Smooth muscle cell (in vitro differentiated cells): ENCODE results near the gene SEL1L3. TPM values are rescaled to one million over a fixed set of nuclear protein-coding genes. Genes with fewer than 3 reads are reported as not detected.

Source experiments
- DNase-seq: peaks from one replicate; lab custom pipeline; 2025; ENCODE audit not compliant: unreplicated experiment; lab: John Stamatoyannopoulos, UW
- H2AFZ ChIP-seq: fragments of 200-600 bp; sonication (generic); 2 replicates; pipeline ENCODE4 v1.6.0; 2016; ENCODE audit warnings: antibody characterized with exemption, low read depth, mild to moderate bottlenecking
- H3F3A ChIP-seq: fragments of 200-600 bp; sonication (generic); 2 replicates; pipeline ENCODE4 v1.6.0; 2017; ENCODE audit warnings: antibody characterized with exemption, low read depth
- H3K27ac ChIP-seq: fragments of 200-600 bp; sonication (generic); 2 replicates; pipeline ENCODE4 v1.5.1; 2016; ENCODE audit warnings: low read depth, mild to moderate bottlenecking
- H3K27me3 ChIP-seq: fragments of 200-600 bp; sonication (generic); 2 replicates; pipeline ENCODE4 v1.6.1; 2016; ENCODE audit warnings: low read depth, mild to moderate bottlenecking
- H3K36me3 ChIP-seq: fragments of 200-600 bp; sonication (generic); 2 replicates; pipeline ENCODE4 v1.5.1; 2016; ENCODE audit warnings: low read depth
- H3K4me1 ChIP-seq: fragments of 200-600 bp; sonication (generic); 2 replicates; pipeline ENCODE4 v1.5.1; 2016; ENCODE audit warnings: low read depth
- H3K4me2 ChIP-seq: fragments of 200-600 bp; sonication (generic); 2 replicates; pipeline ENCODE4 v1.6.0; 2016; ENCODE audit warnings: mild to moderate bottlenecking
- H3K4me3 ChIP-seq: fragments of 200-600 bp; sonication (generic); 2 replicates; pipeline ENCODE4 v1.5.1; 2016; ENCODE audit warnings: mild to moderate bottlenecking
- H3K79me2 ChIP-seq: fragments of 200-600 bp; sonication (generic); 2 replicates; pipeline ENCODE4 v1.6.0; 2016; ENCODE audit warnings: low read depth, mild to moderate bottlenecking
- H3K9ac ChIP-seq: fragments of 200-600 bp; sonication (generic); 2 replicates; pipeline ENCODE4 v1.6.0; 2016; ENCODE audit warnings: low read depth
- H3K9me3 ChIP-seq: fragments of 200-600 bp; sonication (generic); replicated peaks from 2 replicates; pipeline ENCODE4 v1.5.1; 2016; ENCODE audit warnings: low read depth
- H4K20me1 ChIP-seq: fragments of 200-600 bp; sonication (generic); 2 replicates; pipeline ENCODE4 v1.6.0; 2016; ENCODE audit warnings: low read depth
- WGBS: methylation state at CpG from one replicate; pipeline ENCODE4 v1.1.7; 2016; ENCODE audit warnings: low lambda C conversion rate; 5-methylcytosine and 5-hydroxymethylcytosine counted together
- polyA plus RNA-seq: library from polyadenylated mRNA; unstranded; fragments of >200 nt; fragmentation: Nextera tagmentation; extraction: Ambion mirVana; gene quantifications from 2 replicates; pipeline ENCODE4 v1.2.1, GENCODE V29; 2016
- total RNA-seq: library from RNA; depleted of rRNA; stranded (reverse); fragments of >200 nt; gene quantifications from 2 replicates; pipeline ENCODE4 v1.2.3, GENCODE V29; 2014
- TF ChIP-seq, protein P1 (sequence below): fragments of 200-600 bp; sonication (generic); IDR thresholded peaks from 2 replicates; pipeline ENCODE4 v1.5.1; 2017; ENCODE audit warnings: borderline replicate concordance, mild to moderate bottlenecking, antibody characterized with exemption; ENCODE audit not compliant: insufficient read depth, poor library complexity, severe bottlenecking

SEL1L3 gene
- total and polyA plus RNA-seq, 2 experiments from 2014 or later: 9.3 to 14.0 TPM

DNA sequence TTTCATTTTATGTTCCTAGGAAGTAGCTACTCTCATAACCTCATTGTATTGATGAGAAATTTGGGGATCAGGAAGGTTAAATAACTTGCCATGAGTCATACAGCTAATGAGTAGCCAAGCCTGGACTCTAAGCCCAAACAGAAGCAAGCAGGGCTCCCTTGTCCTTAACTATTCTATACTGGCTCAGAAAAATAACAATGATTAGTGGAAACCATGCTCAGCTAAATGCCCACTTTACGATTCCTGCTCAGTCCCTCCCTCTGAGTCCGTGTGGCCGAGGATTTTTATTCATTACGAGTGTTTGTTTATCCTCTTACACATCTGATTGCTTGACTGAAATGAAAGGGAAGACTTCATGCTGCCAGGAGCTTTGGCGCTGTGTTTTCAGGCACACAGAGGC, 106.3 kb downstream of the SEL1L3 start:
- whole genome bisulfite sequencing: 72% methylated on average over 5 of the region's 5 CpGs
- Histone ChIP-seq H3K27ac (no peak overlapping the region), H3K9ac (no peak overlapping the region), H3K4me3 (no peak overlapping the region), H3K9me3 (no peaks in the 10 kb centered on the region), H3K36me3 (no peaks in the 10 kb centered on the region), H2AFZ (no peak overlapping the region), H3F3A (no peaks in the 10 kb centered on the region), H4K20me1 (no peaks in the 10 kb centered on the region), H3K79me2 (no peaks in the 10 kb centered on the region), H3K4me2 (no peak overlapping the region), H3K4me1 (no peaks in the 10 kb centered on the region), H3K27me3 (no peaks in the 10 kb centered on the region)
- TF ChIP-seq, protein P1, sequence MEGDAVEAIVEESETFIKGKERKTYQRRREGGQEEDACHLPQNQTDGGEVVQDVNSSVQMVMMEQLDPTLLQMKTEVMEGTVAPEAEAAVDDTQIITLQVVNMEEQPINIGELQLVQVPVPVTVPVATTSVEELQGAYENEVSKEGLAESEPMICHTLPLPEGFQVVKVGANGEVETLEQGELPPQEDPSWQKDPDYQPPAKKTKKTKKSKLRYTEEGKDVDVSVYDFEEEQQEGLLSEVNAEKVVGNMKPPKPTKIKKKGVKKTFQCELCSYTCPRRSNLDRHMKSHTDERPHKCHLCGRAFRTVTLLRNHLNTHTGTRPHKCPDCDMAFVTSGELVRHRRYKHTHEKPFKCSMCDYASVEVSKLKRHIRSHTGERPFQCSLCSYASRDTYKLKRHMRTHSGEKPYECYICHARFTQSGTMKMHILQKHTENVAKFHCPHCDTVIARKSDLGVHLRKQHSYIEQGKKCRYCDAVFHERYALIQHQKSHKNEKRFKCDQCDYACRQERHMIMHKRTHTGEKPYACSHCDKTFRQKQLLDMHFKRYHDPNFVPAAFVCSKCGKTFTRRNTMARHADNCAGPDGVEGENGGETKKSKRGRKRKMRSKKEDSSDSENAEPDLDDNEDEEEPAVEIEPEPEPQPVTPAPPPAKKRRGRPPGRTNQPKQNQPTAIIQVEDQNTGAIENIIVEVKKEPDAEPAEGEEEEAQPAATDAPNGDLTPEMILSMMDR: no peak
- no peak for DNase-seq

- Histone ChIP-seq H3K4me1 (no peaks in the 10 kb centered on the region), H3K79me2 (no peaks in the 10 kb centered on the region), H3K27me3 (no peaks in the 10 kb centered on the region), H3K36me3 (no peaks in the 10 kb centered on the region), H3K4me3 (no peak overlapping the region), H3F3A (no peaks in the 10 kb centered on the region), H3K9ac (no peak overlapping the region), H4K20me1 (no peaks in the 10 kb centered on the region), H3K9me3 (no peaks in the 10 kb centered on the region), H3K27ac (no peak overlapping the region), H3K4me2 (no peak overlapping the region), H2AFZ (no peak overlapping the region)
- TF ChIP-seq, protein P1: no peak
- DNase-seq: no peak
- WGBS: 94% methylated on average over 9 of the region's 9 CpGs
Measured at GRCh38 chr4:25755911-25756310, 106.9 kb downstream of the SEL1L3 start.

DNA sequence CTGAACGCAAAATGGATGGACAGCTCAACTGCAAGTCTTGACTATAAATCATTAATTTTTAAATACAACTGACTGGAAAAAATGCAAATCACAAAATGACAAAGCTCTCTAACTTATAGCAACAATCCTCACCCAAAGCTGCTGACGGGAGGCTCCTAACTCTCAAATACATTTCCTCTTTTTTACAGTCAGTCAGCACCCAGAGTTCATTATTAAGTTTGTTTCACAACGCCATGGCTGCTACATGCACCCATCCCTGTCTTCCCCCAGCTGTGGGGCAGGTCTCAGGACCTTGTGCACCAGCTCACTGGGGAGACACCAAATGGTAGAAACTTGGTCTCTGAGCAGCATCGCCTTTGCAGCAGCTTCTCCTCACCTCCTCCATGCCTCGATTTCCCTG, 109.5 kb downstream of the SEL1L3 start:
- no peaks in the 10 kb centered on the region for H3K79me2 ChIP-seq
- H2AFZ ChIP-seq: no peak overlapping the region
- H3K27ac ChIP-seq: no peak overlapping the region
- H3K4me2 ChIP-seq: no peak overlapping the region
- no peaks in the 10 kb centered on the region for H3F3A ChIP-seq
- H3K4me3 ChIP-seq: no peak overlapping the region
- no peak for DNase-seq
- no peaks in the 10 kb centered on the region for H3K27me3 ChIP-seq
- no peak overlapping the region for H3K9ac ChIP-seq
- no peaks in the 10 kb centered on the region for H3K4me1 ChIP-seq
- no peaks in the 10 kb centered on the region for H4K20me1 ChIP-seq
- H3K36me3 ChIP-seq: no peaks in the 10 kb centered on the region
- WGBS: 95% methylated on average over 5 of the region's 5 CpGs
- TF ChIP-seq, protein P1: no peak
- H3K9me3 ChIP-seq: no peaks in the 10 kb centered on the region

GRCh38 chr4:25750874-25751273, 111.9 kb downstream of the SEL1L3 start:
- Histone ChIP-seq H3K9me3 (no peaks in the 10 kb centered on the region), H3K36me3 (no peaks in the 10 kb centered on the region), H3K4me1 (no peaks in the 10 kb centered on the region), H3K4me3 (no peak overlapping the region), H3F3A (no peaks in the 10 kb centered on the region), H3K9ac (no peak overlapping the region), H3K79me2 (no peaks in the 10 kb centered on the region), H3K27ac (no peak overlapping the region), H2AFZ (no peak overlapping the region), H3K4me2 (no peak overlapping the region), H4K20me1 (no peaks in the 10 kb centered on the region), H3K27me3 (no peaks in the 10 kb centered on the region)
- 90% methylated on average over 4 of the region's 4 CpGs for WGBS
- TF ChIP-seq, protein P1: no peak
- no peak for DNase-seq
